NCI-H1694 treated with DMSO at 0.1 percent for 48 hours (cell line): Measurements from ENCODE around the gene RWDD1.

Experiments used
- DNase-seq: peaks from one replicate; lab custom pipeline; 2025; lab: John Stamatoyannopoulos, UW

The RWDD1 gene

GRCh38 chr6:116570856-116571682 lies at the start of gene RWDD1:
RWDD1 (plus strand) TSS chr6:116571504; CDS start chr6:116571583, 79 bp downstream.
- peak; percentile 94 for DNase-seq

GRCh38 chr6:116522896-116523295 lies 48.4 kb upstream of the RWDD1 start:
- no peak for DNase-seq

- no peak for DNase-seq
These were observed 47.1 kb upstream of the RWDD1 start for GRCh38 chr6:116524236-116524635.

GRCh38 chr6:116528133-116528532 lies 43.2 kb upstream of the RWDD1 start:
- no peak for DNase-seq

GRCh38 chr6:116528780-116529179 lies 42.5 kb upstream of the RWDD1 start:
- no peak for DNase-seq

GRCh38 chr6:116529466-116530290 lies 41.6 kb upstream of the RWDD1 start:
- no peak for DNase-seq

GRCh38 chr6:116530436-116530835 lies 40.9 kb upstream of the RWDD1 start:
- no peak for DNase-seq

- peak; percentile 57 for DNase-seq
These were observed 39.4 kb upstream of the RWDD1 start for GRCh38 chr6:116531675-116532570.

GRCh38 chr6:116533233-116533957 lies 37.9 kb upstream of the RWDD1 start:
- no peak for DNase-seq

GRCh38 chr6:116535109-116535508 lies 36.2 kb upstream of the RWDD1 start:
- no peak for DNase-seq

GRCh38 chr6:116536216-116536621 lies 35.1 kb upstream of the RWDD1 start:
- DNase-seq, result peak; percentile 71

GRCh38 chr6:116542426-116542825 lies 28.9 kb upstream of the RWDD1 start:
- no peak for DNase-seq

- DNase-seq, result no peak
These were observed 28.2 kb upstream of the RWDD1 start for GRCh38 chr6:116543149-116543548.

- no peak for DNase-seq
These were observed 25.7 kb upstream of the RWDD1 start, which contains the start of gene TRAPPC3L for GRCh38 chr6:116545651-116546050. TRAPPC3L (minus strand) TSS chr6:116545684; CDS start chr6:116545514, 170 bp downstream.

- DNase-seq, result no peak
These were observed 23.9 kb upstream of the RWDD1 start for GRCh38 chr6:116547358-116547757.

- no peak for DNase-seq
These were observed 20.5 kb upstream of the RWDD1 start for GRCh38 chr6:116550796-116551195.

GRCh38 chr6:116553451-116553850 lies 17.9 kb upstream of the RWDD1 start, which contains the start of gene CALHM4:
CALHM4 (plus strand) TSS chr6:116553751; CDS start chr6:116553794, 43 bp downstream.
- no peak for DNase-seq

GRCh38 chr6:116556065-116556464 lies 15.2 kb upstream of the RWDD1 start:
- no peak for DNase-seq

- no peak for DNase-seq
These were observed 14.4 kb upstream of the RWDD1 start for GRCh38 chr6:116556814-116557415.

- no peak for DNase-seq
These were observed 13.4 kb upstream of the RWDD1 start for GRCh38 chr6:116557893-116558292.

GRCh38 chr6:116560130-116560529 lies 11.2 kb upstream of the RWDD1 start:
- DNase-seq, result no peak
